ENCODE data around the gene PASD1. TPM values are rescaled to one million over a fixed set of nuclear protein-coding genes. Genes with fewer than 3 reads are reported as not detected.

PASD1 gene
- total RNA-seq, 1 donor from 2014 or later = not detected

Other genes with a start within 250 kb of the PASD1 start
- 49.8 and 50.7 TPM in 2 replicates for gene VMA21, start 166.5 kb upstream of the PASD1 start, total RNA-seq
- not detected in 2 replicates for gene PRRG3, start 131.8 kb downstream of the PASD1 start, total RNA-seq
- gene FATE1, start 152.4 kb downstream of the PASD1 start, total RNA-seq = not detected in 2 replicates
- gene CNGA2, start 171.1 kb downstream of the PASD1 start, total RNA-seq = not detected in 2 replicates

Measured in dermis microvascular lymphatic vessel endothelial cell (primary cell).